ENCODE measurements around the gene PGBD5.
"Not testable (repeated sequence)": the region's sequence is repeated elsewhere in the genome, so short reads cannot be mapped to it uniquely, and the experiment has no call there.

The PGBD5 gene, protein sequence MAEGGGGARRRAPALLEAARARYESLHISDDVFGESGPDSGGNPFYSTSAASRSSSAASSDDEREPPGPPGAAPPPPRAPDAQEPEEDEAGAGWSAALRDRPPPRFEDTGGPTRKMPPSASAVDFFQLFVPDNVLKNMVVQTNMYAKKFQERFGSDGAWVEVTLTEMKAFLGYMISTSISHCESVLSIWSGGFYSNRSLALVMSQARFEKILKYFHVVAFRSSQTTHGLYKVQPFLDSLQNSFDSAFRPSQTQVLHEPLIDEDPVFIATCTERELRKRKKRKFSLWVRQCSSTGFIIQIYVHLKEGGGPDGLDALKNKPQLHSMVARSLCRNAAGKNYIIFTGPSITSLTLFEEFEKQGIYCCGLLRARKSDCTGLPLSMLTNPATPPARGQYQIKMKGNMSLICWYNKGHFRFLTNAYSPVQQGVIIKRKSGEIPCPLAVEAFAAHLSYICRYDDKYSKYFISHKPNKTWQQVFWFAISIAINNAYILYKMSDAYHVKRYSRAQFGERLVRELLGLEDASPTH

DNA sequence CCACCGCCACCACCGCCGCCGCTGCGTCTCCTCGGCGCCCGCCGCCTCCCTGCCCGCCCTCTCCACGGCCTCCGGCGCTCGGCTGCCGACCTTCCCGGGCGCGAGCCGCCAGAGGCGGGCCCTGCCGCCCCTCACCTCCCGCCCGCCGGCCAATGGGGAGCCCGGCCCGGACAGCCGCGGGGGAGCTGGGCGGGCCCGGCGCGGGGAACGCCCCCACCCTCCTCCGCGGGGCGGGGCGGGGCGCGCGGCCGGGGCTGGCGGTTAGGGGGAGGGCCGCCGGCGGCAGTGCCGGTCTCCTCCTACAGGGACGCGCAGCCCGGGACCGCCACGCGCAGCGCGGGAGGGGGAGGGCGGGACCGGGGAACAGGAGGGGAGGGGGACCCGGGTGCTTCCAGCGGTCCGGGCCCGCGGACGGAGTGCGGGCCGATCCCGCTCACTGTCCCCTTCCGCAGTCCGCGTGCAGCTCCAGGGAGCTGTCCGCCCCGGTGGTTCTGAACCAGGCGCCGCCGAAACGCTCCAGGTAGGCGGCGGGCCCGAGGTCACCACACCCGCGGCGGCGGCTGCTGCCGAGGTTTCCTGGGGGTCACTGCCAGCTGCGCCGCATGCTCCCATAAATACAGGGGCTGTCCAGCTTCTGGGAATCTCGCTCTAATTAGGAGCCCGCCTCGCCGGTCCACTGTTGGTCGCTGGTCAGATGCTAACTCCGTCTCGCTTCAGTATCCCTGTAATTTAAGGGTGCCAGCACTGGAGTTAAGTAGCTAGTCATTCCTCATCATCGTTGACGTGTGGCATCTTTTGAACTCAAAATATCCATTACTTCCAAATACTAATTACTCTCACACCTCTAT is at the start of gene PGBD5:
Gene PGBD5, minus strand, starts transcription at position 87 of the 848 bp plus-strand sequence. CDS start 404 bp downstream, outside the sequence.
- Histone ChIP-seq H3K9me3 (ENCODE audit: control insufficient read depth, insufficient read depth, low read length) (no peaks in the 10 kb centered on the region), H3K4me1 (ENCODE audit: control insufficient read depth, insufficient read depth, low read length) (peaks cover 13% of the 10 kb centered on the region), H3K27me3 (ENCODE audit: control insufficient read depth, insufficient read depth, low read length) (peaks cover 5% of the 10 kb centered on the region), H3K36me3 (ENCODE audit: control insufficient read depth, insufficient read depth, low read length) (no peaks in the 10 kb centered on the region), H3K9ac (ENCODE audit: low read depth, low read length) (no peak within 1 kb of the TSS), H3K4me3 (ENCODE audit: low read depth, low read length) (peak within 1 kb of the TSS; percentile 54)

- H3K36me3 ChIP-seq (ENCODE audit: control insufficient read depth, insufficient read depth, low read length); H3K4me3 ChIP-seq (ENCODE audit: low read depth, low read length); H3K9ac ChIP-seq (ENCODE audit: low read depth, low read length); H3K9me3 ChIP-seq (ENCODE audit: control insufficient read depth, insufficient read depth, low read length); H3K27me3 ChIP-seq (ENCODE audit: control insufficient read depth, insufficient read depth, low read length); H3K4me1 ChIP-seq (ENCODE audit: control insufficient read depth, insufficient read depth, low read length): not testable (repeated sequence)
These were observed 48.8 kb upstream of the PGBD5 start for GRCh38 chr1:230474924-230475323.

GRCh38 chr1:230470750-230471149 is 44.6 kb upstream of the PGBD5 start:
- H3K9ac ChIP-seq (ENCODE audit: low read depth, low read length); H3K36me3 ChIP-seq (ENCODE audit: control insufficient read depth, insufficient read depth, low read length); H3K4me1 ChIP-seq (ENCODE audit: control insufficient read depth, insufficient read depth, low read length); H3K4me3 ChIP-seq (ENCODE audit: low read depth, low read length); H3K9me3 ChIP-seq (ENCODE audit: control insufficient read depth, insufficient read depth, low read length); H3K27me3 ChIP-seq (ENCODE audit: control insufficient read depth, insufficient read depth, low read length): not testable (repeated sequence)

DNA sequence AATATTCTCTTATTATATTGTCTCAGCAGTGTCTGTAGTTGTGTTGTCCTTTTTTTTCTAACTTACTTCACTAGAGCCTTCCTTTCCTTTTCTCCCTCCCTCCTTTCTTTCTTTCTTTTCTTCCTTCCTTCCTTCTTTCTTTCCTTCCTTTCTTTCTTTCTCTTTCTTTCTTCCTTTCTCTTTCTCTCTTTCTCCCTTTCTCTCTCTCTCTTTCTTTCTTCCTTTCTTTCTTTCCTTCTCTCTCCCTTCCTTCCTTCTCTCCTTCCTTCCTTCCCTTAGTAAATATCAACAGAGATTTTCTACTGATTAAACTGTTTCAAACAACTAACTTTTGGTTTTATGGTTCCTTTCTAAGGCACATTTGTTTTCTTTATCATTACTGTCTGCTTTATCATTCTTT is 43.1 kb upstream of the PGBD5 start:
- H3K4me3 ChIP-seq (ENCODE audit: low read depth, low read length): no peak overlapping the region
- H3K4me1 ChIP-seq (ENCODE audit: control insufficient read depth, insufficient read depth, low read length): no peaks in the 10 kb centered on the region
- no peaks in the 10 kb centered on the region for H3K9me3 ChIP-seq (ENCODE audit: control insufficient read depth, insufficient read depth, low read length)
- no peaks in the 10 kb centered on the region for H3K27me3 ChIP-seq (ENCODE audit: control insufficient read depth, insufficient read depth, low read length)
- H3K9ac ChIP-seq (ENCODE audit: low read depth, low read length): no peak overlapping the region
- no peaks in the 10 kb centered on the region for H3K36me3 ChIP-seq (ENCODE audit: control insufficient read depth, insufficient read depth, low read length)

DNA sequence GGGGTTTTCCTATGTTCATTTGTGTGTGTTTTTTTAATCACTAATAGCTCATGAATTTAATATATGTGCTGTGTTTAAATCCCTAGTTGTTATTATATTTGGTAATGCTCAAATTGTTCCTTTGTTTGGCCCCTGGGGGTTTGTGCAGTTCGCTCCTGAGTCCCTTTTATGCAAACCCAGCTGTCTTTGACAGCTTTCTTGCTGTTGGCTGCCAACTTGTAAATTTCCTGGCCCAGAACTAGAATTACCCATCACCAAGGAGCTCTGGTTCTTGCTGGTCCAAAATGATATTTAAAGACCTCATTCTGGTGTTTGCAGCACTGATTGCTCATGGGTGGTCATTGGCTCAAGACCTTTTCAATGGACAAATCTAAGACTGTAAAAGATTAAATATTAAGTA is 39.6 kb upstream of the PGBD5 start:
- Histone ChIP-seq H3K9me3 (ENCODE audit: control insufficient read depth, insufficient read depth, low read length) (no peaks in the 10 kb centered on the region), H3K36me3 (ENCODE audit: control insufficient read depth, insufficient read depth, low read length) (no peaks in the 10 kb centered on the region), H3K4me3 (ENCODE audit: low read depth, low read length) (no peak overlapping the region), H3K27me3 (ENCODE audit: control insufficient read depth, insufficient read depth, low read length) (no peaks in the 10 kb centered on the region), H3K9ac (ENCODE audit: low read depth, low read length) (no peak overlapping the region), H3K4me1 (ENCODE audit: control insufficient read depth, insufficient read depth, low read length) (no peaks in the 10 kb centered on the region)

GRCh38 chr1:230464671-230465070 is 38.5 kb upstream of the PGBD5 start:
- no peak overlapping the region for H3K9ac ChIP-seq (ENCODE audit: low read depth, low read length)
- no peaks in the 10 kb centered on the region for H3K27me3 ChIP-seq (ENCODE audit: control insufficient read depth, insufficient read depth, low read length)
- H3K4me3 ChIP-seq (ENCODE audit: low read depth, low read length): no peak overlapping the region
- H3K9me3 ChIP-seq (ENCODE audit: control insufficient read depth, insufficient read depth, low read length): no peaks in the 10 kb centered on the region
- no peaks in the 10 kb centered on the region for H3K4me1 ChIP-seq (ENCODE audit: control insufficient read depth, insufficient read depth, low read length)
- H3K36me3 ChIP-seq (ENCODE audit: control insufficient read depth, insufficient read depth, low read length): no peaks in the 10 kb centered on the region

- Histone ChIP-seq H3K4me1 (ENCODE audit: control insufficient read depth, insufficient read depth, low read length) (no peaks in the 10 kb centered on the region), H3K9me3 (ENCODE audit: control insufficient read depth, insufficient read depth, low read length) (no peaks in the 10 kb centered on the region), H3K36me3 (ENCODE audit: control insufficient read depth, insufficient read depth, low read length) (no peaks in the 10 kb centered on the region), H3K27me3 (ENCODE audit: control insufficient read depth, insufficient read depth, low read length) (no peaks in the 10 kb centered on the region), H3K9ac (ENCODE audit: low read depth, low read length) (no peak overlapping the region), H3K4me3 (ENCODE audit: low read depth, low read length) (no peak overlapping the region)
These were observed 37.6 kb upstream of the PGBD5 start for GRCh38 chr1:230463760-230464159.

DNA sequence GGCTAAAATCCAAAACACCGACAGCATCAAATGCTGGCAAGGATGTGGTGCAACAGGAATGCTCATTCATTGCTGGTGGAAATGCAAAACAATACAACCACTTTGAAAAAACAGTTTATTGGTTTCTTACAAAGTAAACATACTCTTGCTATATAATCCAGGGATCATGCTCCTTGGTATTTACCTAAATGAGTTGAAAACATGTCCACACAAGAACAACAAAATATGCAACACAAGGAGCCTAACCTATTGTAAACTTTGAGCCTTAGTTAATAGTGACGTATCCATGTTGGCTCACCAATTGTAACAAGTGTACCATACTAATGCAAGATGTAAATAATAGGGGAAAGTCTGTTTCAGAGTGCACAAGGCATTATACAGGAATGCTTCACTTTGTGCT is 37.2 kb upstream of the PGBD5 start:
- no peaks in the 10 kb centered on the region for H3K9me3 ChIP-seq (ENCODE audit: control insufficient read depth, insufficient read depth, low read length)
- H3K4me3 ChIP-seq (ENCODE audit: low read depth, low read length): no peak overlapping the region
- no peak overlapping the region for H3K9ac ChIP-seq (ENCODE audit: low read depth, low read length)
- H3K27me3 ChIP-seq (ENCODE audit: control insufficient read depth, insufficient read depth, low read length): no peaks in the 10 kb centered on the region
- H3K4me1 ChIP-seq (ENCODE audit: control insufficient read depth, insufficient read depth, low read length): no peaks in the 10 kb centered on the region
- H3K36me3 ChIP-seq (ENCODE audit: control insufficient read depth, insufficient read depth, low read length): no peaks in the 10 kb centered on the region

GRCh38 chr1:230459465-230459864 is 33.3 kb upstream of the PGBD5 start:
- Histone ChIP-seq H3K4me1 (ENCODE audit: control insufficient read depth, insufficient read depth, low read length) (no peaks in the 10 kb centered on the region), H3K36me3 (ENCODE audit: control insufficient read depth, insufficient read depth, low read length) (no peaks in the 10 kb centered on the region), H3K27me3 (ENCODE audit: control insufficient read depth, insufficient read depth, low read length) (no peaks in the 10 kb centered on the region), H3K9me3 (ENCODE audit: control insufficient read depth, insufficient read depth, low read length) (no peaks in the 10 kb centered on the region), H3K9ac (ENCODE audit: low read depth, low read length) (no peak overlapping the region), H3K4me3 (ENCODE audit: low read depth, low read length) (no peak overlapping the region)

DNA sequence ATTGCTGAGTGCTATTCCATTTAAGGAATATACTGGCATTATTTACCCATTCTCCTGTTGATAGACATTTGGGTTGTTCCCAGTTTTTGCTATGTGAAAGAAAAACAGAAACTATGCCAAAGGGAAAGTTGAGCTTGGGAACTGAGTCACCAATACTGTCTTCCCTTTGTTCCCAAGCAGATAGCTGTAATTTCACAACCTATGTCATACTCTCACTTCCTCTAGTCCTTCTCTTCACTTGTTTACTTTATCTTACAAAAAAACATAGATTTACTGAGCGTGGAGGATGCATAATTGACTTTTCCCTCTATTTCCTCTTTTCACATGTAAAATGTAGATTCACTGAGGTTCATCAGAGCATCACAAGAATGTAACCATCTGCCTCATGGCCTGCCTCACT is 32.4 kb upstream of the PGBD5 start:
- Histone ChIP-seq H3K27me3 (ENCODE audit: control insufficient read depth, insufficient read depth, low read length) (no peaks in the 10 kb centered on the region), H3K9me3 (ENCODE audit: control insufficient read depth, insufficient read depth, low read length) (no peaks in the 10 kb centered on the region)

DNA sequence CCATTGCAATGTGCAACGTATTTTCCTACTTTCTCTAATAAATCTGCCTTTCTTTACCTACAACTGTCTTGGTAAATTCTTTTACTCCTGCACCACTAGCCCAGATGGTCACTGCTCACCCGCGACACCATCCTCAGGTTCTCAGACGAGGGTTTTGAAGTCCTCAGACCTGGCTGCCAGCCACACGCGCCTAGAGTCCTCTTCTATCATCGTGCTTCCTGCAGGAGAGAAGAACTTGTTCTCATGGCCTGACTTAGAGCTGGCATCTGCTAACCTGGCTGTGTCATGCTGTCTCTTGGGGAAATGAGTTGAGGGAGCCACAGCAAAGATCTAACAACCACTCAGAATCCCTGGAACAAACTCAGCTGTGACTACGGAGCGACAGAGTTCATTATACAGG is 30.3 kb upstream of the PGBD5 start:
- H3K4me1 ChIP-seq (ENCODE audit: control insufficient read depth, insufficient read depth, low read length): no peaks in the 10 kb centered on the region
- no peaks in the 10 kb centered on the region for H3K27me3 ChIP-seq (ENCODE audit: control insufficient read depth, insufficient read depth, low read length)
- H3K36me3 ChIP-seq (ENCODE audit: control insufficient read depth, insufficient read depth, low read length): no peaks in the 10 kb centered on the region
- no peak overlapping the region for H3K4me3 ChIP-seq (ENCODE audit: low read depth, low read length)
- H3K9me3 ChIP-seq (ENCODE audit: control insufficient read depth, insufficient read depth, low read length): no peaks in the 10 kb centered on the region
- H3K9ac ChIP-seq (ENCODE audit: low read depth, low read length): no peak overlapping the region

More for the DNA sequence above, 32.4 kb upstream of the PGBD5 start:
- Histone ChIP-seq H3K4me3 (ENCODE audit: low read depth, low read length) (no peak overlapping the region), H3K36me3 (ENCODE audit: control insufficient read depth, insufficient read depth, low read length) (no peaks in the 10 kb centered on the region), H3K4me1 (ENCODE audit: control insufficient read depth, insufficient read depth, low read length) (no peaks in the 10 kb centered on the region), H3K9ac (ENCODE audit: low read depth, low read length) (no peak overlapping the region)

DNA sequence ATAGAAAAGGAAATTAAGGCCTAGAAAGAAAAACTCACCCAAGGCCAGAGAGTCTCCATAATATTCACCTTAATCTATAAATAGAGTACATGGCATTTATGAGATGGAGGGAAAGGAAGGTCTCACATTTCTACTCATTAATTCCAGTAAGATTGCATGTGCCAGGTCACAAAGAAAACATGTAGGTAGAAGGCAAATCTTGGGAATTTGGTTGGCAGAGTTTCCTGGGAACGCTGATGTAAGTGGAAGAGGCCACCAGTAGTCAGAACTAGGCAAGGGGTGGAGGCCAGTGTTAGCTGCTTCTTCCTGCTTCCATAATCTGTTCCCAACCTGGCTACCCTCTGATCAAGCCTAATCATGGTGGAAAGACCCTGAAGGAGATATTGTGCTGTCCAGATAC is 29.2 kb upstream of the PGBD5 start:
- no peaks in the 10 kb centered on the region for H3K27me3 ChIP-seq (ENCODE audit: control insufficient read depth, insufficient read depth, low read length)
- no peaks in the 10 kb centered on the region for H3K4me1 ChIP-seq (ENCODE audit: control insufficient read depth, insufficient read depth, low read length)
- no peaks in the 10 kb centered on the region for H3K9me3 ChIP-seq (ENCODE audit: control insufficient read depth, insufficient read depth, low read length)
- no peak overlapping the region for H3K4me3 ChIP-seq (ENCODE audit: low read depth, low read length)
- no peak overlapping the region for H3K9ac ChIP-seq (ENCODE audit: low read depth, low read length)
- no peaks in the 10 kb centered on the region for H3K36me3 ChIP-seq (ENCODE audit: control insufficient read depth, insufficient read depth, low read length)

All from iPS-15b (cell line).